K562 (cell line): ENCODE data around the gene LRP10. TPM values are rescaled to one million over a fixed set of nuclear protein-coding genes. Genes with fewer than 3 reads are reported as not detected.

ENCODE experiments used
- ATF7 ChIP-seq: fragments of 450-650 bp; IDR thresholded peaks from 2 replicates; pipeline ENCODE4 v1.7.1; 2014; ENCODE audit warnings: mild to moderate bottlenecking, moderate library complexity
- CCAR2 ChIP-seq: fragments of 200-400 bp; formaldehyde crosslinking; IDR thresholded peaks from 2 replicates; pipeline ENCODE4 v1.6.1; 2017; ENCODE audit warnings: mild to moderate bottlenecking, low read depth, low read length
- FOXJ2 ChIP-seq: fragments of 200-800 bp; sonication (Bioruptor generic); IDR thresholded peaks from 2 replicates; pipeline ENCODE4 v1.6.1; 2016; ENCODE audit warnings: missing genetic modification characterization, missing compliant biosample characterization
- FOXP1 ChIP-seq: sonication (generic); formaldehyde crosslinking; IDR thresholded peaks from 2 replicates; pipeline ENCODE4 v1.8.0; 2022; ENCODE audit warnings: mild to moderate bottlenecking, missing genetic modification reagents
- HDAC3 ChIP-seq: fragments of 450-650 bp; IDR thresholded peaks from 2 replicates; pipeline ENCODE4 v1.6.1; 2018; ENCODE audit warnings: borderline replicate concordance, mild to moderate bottlenecking, moderate library complexity; ENCODE audit not compliant: partially characterized antibody
- KAT7 ChIP-seq: sonication (generic); formaldehyde crosslinking; IDR thresholded peaks from 2 replicates; pipeline ENCODE4 v1.8.0; 2022; ENCODE audit warnings: missing genetic modification reagents, mild to moderate bottlenecking, borderline replicate concordance
- MLLT1 ChIP-seq, 2 experiments: fragments of 450-650 bp; IDR thresholded peaks; 2 replicates each; pipeline ENCODE4 v1.6.1; 2016
- NFYB ChIP-seq: IDR thresholded peaks from 2 replicates; pipeline ENCODE4 v1.6.1; 2011; ENCODE audit warnings: mild to moderate bottlenecking, moderate library complexity; ENCODE audit not compliant: insufficient read length; ENCODE audit errors: extremely low read depth
- NKRF ChIP-seq: fragments of 450-650 bp; IDR thresholded peaks from 2 replicates; pipeline ENCODE4 v1.6.1; 2016; ENCODE audit warnings: borderline replicate concordance
- PML ChIP-seq: IDR thresholded peaks from 2 replicates; pipeline ENCODE4 v1.6.1; 2012; ENCODE audit warnings: low read length, inconsistent platforms
- RBFOX2 ChIP-seq: fragments of 200-400 bp; formaldehyde crosslinking; IDR thresholded peaks from 2 replicates; pipeline ENCODE4 v1.6.1; 2017; ENCODE audit warnings: low read depth, mild to moderate bottlenecking, low read length, moderate library complexity
- SIN3A ChIP-seq, 2 experiments: fragments of 150-350 bp in 1 of 2; IDR thresholded peaks; 2 replicates each; pipeline ENCODE4 v1.6.1; 2011 to 2016; ENCODE audit warnings: borderline replicate concordance in 2 of 2, low read depth in 2 of 2, low read length in 2 of 2, mild to moderate bottlenecking in 2 of 2, moderate library complexity in 2 of 2; ENCODE audit not compliant: control insufficient read depth in 1 of 2
- SMAD3 ChIP-seq: fragments of 450-650 bp; formaldehyde crosslinking; conservative IDR thresholded peaks from 2 replicates; pipeline ENCODE4 v1.4.0; 2020; ENCODE audit warnings: mild to moderate bottlenecking
- TAF7 ChIP-seq: fragments of 450-650 bp; IDR thresholded peaks from 2 replicates; pipeline ENCODE4 v1.6.1; 2016; ENCODE audit warnings: missing genetic modification characterization, missing compliant biosample characterization
- U2AF1 ChIP-seq: fragments of 200-400 bp; formaldehyde crosslinking; optimal IDR thresholded peaks from 2 replicates; pipeline ENCODE3; 2017; ENCODE audit warnings: mild to moderate bottlenecking, low read depth, low read length, moderate library complexity
- UBTF ChIP-seq, 2 experiments: IDR thresholded peaks; 2 replicates each; pipeline ENCODE4 v1.6.1; 2012; ENCODE audit warnings: improper control_type of control experiment in 2 of 2, low read depth in 2 of 2, low read length in 2 of 2, borderline replicate concordance in 1 of 2
- ZBTB17 ChIP-seq: fragments of 450-650 bp; formaldehyde crosslinking; IDR thresholded peaks from 2 replicates; pipeline ENCODE4 v1.4.0; 2020; ENCODE audit warnings: mild to moderate bottlenecking
- ZFP30 ChIP-seq: fragments of 250-450 bp; sonication (Bioruptor Pico); IDR thresholded peaks from 2 replicates; pipeline ENCODE4 v1.8.0; 2022; ENCODE audit warnings: moderate library complexity, mild to moderate bottlenecking, inconsistent platforms, borderline replicate concordance
- ZNF263 ChIP-seq: sonication (generic); formaldehyde crosslinking; IDR thresholded peaks from 2 replicates; pipeline ENCODE4 v1.8.0; 2022; ENCODE audit warnings: mild to moderate bottlenecking, missing genetic modification reagents, borderline replicate concordance
- ZNF507 ChIP-seq: conservative IDR thresholded peaks from 2 replicates; pipeline ENCODE4 v1.6.1; 2017; ENCODE audit warnings: missing genetic modification characterization, missing compliant biosample characterization
- ZNF583 ChIP-seq: fragments of 250-450 bp; sonication (Bioruptor Pico); IDR thresholded peaks from 2 replicates; pipeline ENCODE4 v1.4.0; 2020
- ZNF764 ChIP-seq: fragments of 250-450 bp; sonication (Bioruptor Pico); IDR thresholded peaks from 2 replicates; pipeline ENCODE4 v1.4.0; 2020; ENCODE audit warnings: low read depth, mild to moderate bottlenecking, moderate library complexity
- polyA plus RNA-seq, 8 experiments: library from polyadenylated mRNA; depleted of rRNA in 4 of 8; stranded (reverse) in 5 of 8; unstranded in 3 of 8; fragments of >200 nt; fragmentation: Nextera tagmentation in 2 of 8; fragmentation: Illumina TruSeq in 1 of 8; extraction: Ambion mirVana in 2 of 8; extraction: Trizol in 1 of 8; gene quantifications; 2 replicates each; pipeline versions ENCODE4 v1.2.1 to v1.2.3, GENCODE V29; 2011 to 2014; ENCODE audit warnings: inconsistent platforms in 1 of 8, missing spikeins in 1 of 8
- total RNA-seq, 7 experiments: library from RNA; depleted of rRNA in 6 of 7; stranded (reverse); fragments of >200 nt in 6 of 7; fragmentation: Illumina TruSeq in 2 of 7; extraction: Trizol in 2 of 7; gene quantifications; 2 replicates each; pipeline versions ENCODE4 v1.2.1 to v1.2.3, GENCODE V29; 2011 to 2021; ENCODE audit warnings: low replicate concordance in 1 of 7

The LRP10 gene
- total and polyA plus RNA-seq, 9 of the 15 experiments (the other 6 are each of a cell fraction or from before 2014, with no cell fraction given) = 1.3 to 45.5 (median 10.9) TPM

GRCh38 chr14:22871224-22872032 is at the start of gene LRP10 (continued):
- TF ChIP-seq SMAD3 (CRISPR knock-in tag) (no peak), ZNF507 (no peak), TAF7 (tag) (0 out of 2 replicates have a peak, but pooled peaks have one; percentile 18), UBTF (IDR thresholded peaks at IDR 0.05; ENCODE audit: borderline replicate concordance in 1 of 2, low read depth in 2 of 2, low read length in 2 of 2) (peak; percentile 81 to 88; a peak in 2 of 4 replicates), U2AF1 (peak; percentile 52), ATF7 (peak; percentile 76), ZBTB17 (CRISPR knock-in tag) (peak; percentile 25; the same call in 1 of the 2 replicates), KAT7 (peak; percentile 66; the same call in 1 of the 2 replicates), NFYB (peak; percentile 18), PML (peak; percentile 46; the same call in 1 of the 2 replicates), ZNF583 (CRISPR knock-in tag) (no peak), HDAC3 (no peak), SIN3A (IDR thresholded peaks at IDR 0.05; ENCODE audit: borderline replicate concordance in 2 of 2, control insufficient read depth in 1 of 2, low read depth in 2 of 2, low read length in 2 of 2) (peak in 1 of 2 experiments; percentile 52; a peak in 2 of 4 replicates), ZNF764 (CRISPR knock-in tag) (no peak), FOXP1 (CRISPR knock-in tag) (no peak; the same call in 1 of the 2 replicates), ZFP30 (CRISPR knock-in tag) (no peak), CCAR2 (no peak), ZNF263 (CRISPR knock-in tag) (no peak; the same call in 1 of the 2 replicates), FOXJ2 (peak; percentile 53; the same call in 1 of the 2 replicates), NKRF (peak; percentile 30), MLLT1 (IDR thresholded peaks at IDR 0.05) (no peak), RBFOX2 (peak; percentile 91)
